ENCODE data around the gene TOR4A. TPM values are rescaled to one million over a fixed set of nuclear protein-coding genes. Genes with fewer than 3 reads are reported as not detected.

The TOR4A gene
- total RNA-seq, 1 donor from 2014 or later, result 37.7 TPM

GRCh38 chr9:137263506-137263905 is 14.0 kb upstream of the TOR4A start:
- H3K4me3 Mint-ChIP-seq (ENCODE audit: unreplicated experiment), result no peak overlapping the region
- H3K4me1 Mint-ChIP-seq (ENCODE audit: unreplicated experiment), result no peaks in the 10 kb centered on the region
- no peak for TF ChIP-seq CTCF (IDR thresholded peaks at IDR 0.05; ENCODE audit: unreplicated experiment)
- no peak overlapping the region for H3K27ac Mint-ChIP-seq (ENCODE audit: unreplicated experiment)
- peaks cover 9% of the 10 kb centered on the region for H3K36me3 Mint-ChIP-seq (ENCODE audit: low read depth, unreplicated experiment)
- H3K27me3 Mint-ChIP-seq (ENCODE audit: unreplicated experiment), result peaks cover 5% of the 10 kb centered on the region
- H3K9me3 Mint-ChIP-seq (ENCODE audit: unreplicated experiment), result no peaks in the 10 kb centered on the region
- DNase-seq (ENCODE audit: low spot score), result no peak

GRCh38 chr9:137264067-137264466 is 13.5 kb upstream of the TOR4A start:
- DNase-seq (ENCODE audit: low spot score), result no peak
- Mint-ChIP-seq H3K27ac (ENCODE audit: unreplicated experiment) (no peak overlapping the region), H3K4me1 (ENCODE audit: unreplicated experiment) (no peaks in the 10 kb centered on the region), H3K4me3 (ENCODE audit: unreplicated experiment) (no peak overlapping the region), H3K27me3 (ENCODE audit: unreplicated experiment) (peaks cover 5% of the 10 kb centered on the region), H3K36me3 (ENCODE audit: low read depth, unreplicated experiment) (peaks cover 13% of the 10 kb centered on the region), H3K9me3 (ENCODE audit: unreplicated experiment) (no peaks in the 10 kb centered on the region)
- no peak for TF ChIP-seq CTCF (IDR thresholded peaks at IDR 0.05; ENCODE audit: unreplicated experiment)

- TF ChIP-seq CTCF (IDR thresholded peaks at IDR 0.05; ENCODE audit: unreplicated experiment), result no peak
- no peaks in the 10 kb centered on the region for H3K9me3 Mint-ChIP-seq (ENCODE audit: unreplicated experiment)
- DNase-seq (ENCODE audit: low spot score), result no peak
- peaks cover 23% of the 10 kb centered on the region for H3K36me3 Mint-ChIP-seq (ENCODE audit: low read depth, unreplicated experiment)
- H3K4me1 Mint-ChIP-seq (ENCODE audit: unreplicated experiment), result no peaks in the 10 kb centered on the region
- peaks cover 5% of the 10 kb centered on the region for H3K27me3 Mint-ChIP-seq (ENCODE audit: unreplicated experiment)
- no peak overlapping the region for H3K27ac Mint-ChIP-seq (ENCODE audit: unreplicated experiment)
- H3K4me3 Mint-ChIP-seq (ENCODE audit: unreplicated experiment), result no peak overlapping the region
Measured at GRCh38 chr9:137265496-137266161, 11.9 kb upstream of the TOR4A start.

- H3K4me1 Mint-ChIP-seq (ENCODE audit: unreplicated experiment), result no peaks in the 10 kb centered on the region
- peaks cover 23% of the 10 kb centered on the region for H3K36me3 Mint-ChIP-seq (ENCODE audit: low read depth, unreplicated experiment)
- no peaks in the 10 kb centered on the region for H3K9me3 Mint-ChIP-seq (ENCODE audit: unreplicated experiment)
- no peak for TF ChIP-seq CTCF (IDR thresholded peaks at IDR 0.05; ENCODE audit: unreplicated experiment)
- H3K27me3 Mint-ChIP-seq (ENCODE audit: unreplicated experiment), result peaks cover 5% of the 10 kb centered on the region
- H3K4me3 Mint-ChIP-seq (ENCODE audit: unreplicated experiment), result no peak overlapping the region
- no peak overlapping the region for H3K27ac Mint-ChIP-seq (ENCODE audit: unreplicated experiment)
- no peak for DNase-seq (ENCODE audit: low spot score)
Measured at GRCh38 chr9:137266162-137266527, 11.4 kb upstream of the TOR4A start.

- no peak overlapping the region for H3K27ac Mint-ChIP-seq (ENCODE audit: unreplicated experiment)
- H3K36me3 Mint-ChIP-seq (ENCODE audit: low read depth, unreplicated experiment), result peaks cover 20% of the 10 kb centered on the region
- DNase-seq (ENCODE audit: low spot score), result no peak
- H3K4me1 Mint-ChIP-seq (ENCODE audit: unreplicated experiment), result no peaks in the 10 kb centered on the region
- no peak overlapping the region for H3K4me3 Mint-ChIP-seq (ENCODE audit: unreplicated experiment)
- H3K27me3 Mint-ChIP-seq (ENCODE audit: unreplicated experiment), result peaks cover 5% of the 10 kb centered on the region
- no peak for TF ChIP-seq CTCF (IDR thresholded peaks at IDR 0.05; ENCODE audit: unreplicated experiment)
- no peaks in the 10 kb centered on the region for H3K9me3 Mint-ChIP-seq (ENCODE audit: unreplicated experiment)
Measured at GRCh38 chr9:137266585-137267453, 10.7 kb upstream of the TOR4A start.
